ENCODE results near the gene C1orf159. TPM values are rescaled to one million over a fixed set of nuclear protein-coding genes. Genes with fewer than 3 reads are reported as not detected.

The C1orf159 gene
- polyA plus RNA-seq, 1 donor (not counting 4 experiments of a cell fraction or from before 2014, with no cell fraction given), result 6.1 TPM

DNA sequence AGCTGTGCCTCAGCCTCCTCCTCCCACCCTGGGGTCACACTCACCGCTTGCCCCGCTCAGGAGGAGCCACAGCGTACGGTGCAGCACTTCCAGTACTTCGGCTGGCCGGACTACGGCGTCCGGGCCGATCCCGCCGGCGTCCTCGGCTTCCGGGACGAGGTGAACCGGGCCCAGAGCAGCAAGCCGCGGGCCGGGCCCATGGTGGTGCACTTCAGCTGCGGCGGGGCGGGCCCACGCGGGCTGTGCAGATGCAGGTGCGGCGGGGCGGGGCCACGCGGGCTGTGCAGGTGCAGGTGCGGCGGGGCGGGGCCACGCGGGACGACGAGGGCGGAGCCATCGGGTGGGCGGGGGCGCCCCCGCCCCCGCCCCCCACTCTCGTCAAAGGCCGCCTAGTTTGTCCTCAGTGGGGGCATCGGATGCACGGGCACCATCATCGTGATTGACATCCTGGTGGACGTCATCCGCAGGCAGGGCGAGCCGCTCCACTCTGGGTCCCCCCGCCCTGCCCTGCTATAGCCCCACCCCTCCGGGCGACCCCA is 47.3 kb downstream of the C1orf159 start:
- Histone ChIP-seq H3K27ac (ENCODE audit: control insufficient read depth, insufficient read depth, low read length) (no peak overlapping the region), H3K79me2 (ENCODE audit: control insufficient read depth, insufficient read depth, low read length) (no peaks in the 10 kb centered on the region), H3K4me3 (ENCODE audit: control insufficient read depth in 2 of 3, extremely low read depth in 1 of 3, insufficient read depth in 2 of 3, low read depth in 1 of 3, low read length in 3 of 3) (peak overlapping the region in 2 of 3 experiments; percentile 18 to 56), H3K9ac (ENCODE audit: control insufficient read depth, extremely low read depth, insufficient read depth, low read length) (no peak overlapping the region), H3K4me2 (ENCODE audit: control insufficient read depth, extremely low read depth, insufficient read depth, low read depth, low read length) (peak overlapping the region; percentile 16), H3K9me1 (ENCODE audit: control insufficient read depth, extremely low read depth, insufficient read depth, low read length) (no peaks in the 10 kb centered on the region), H3K27me3 (ENCODE audit: control insufficient read depth, extremely low read depth, insufficient read depth, low read length) (peaks cover 12% of the 10 kb centered on the region), H2AFZ (ENCODE audit: control insufficient read depth, low read length) (no peak overlapping the region), H3K36me3 (ENCODE audit: control insufficient read depth in 2 of 2, extremely low read depth in 1 of 2, insufficient read depth in 2 of 2, low read length in 2 of 2) (no peaks in the 10 kb centered on the region), H3K9me3 (ENCODE audit: control insufficient read depth, low read depth, low read length) (no peaks in the 10 kb centered on the region), H3K4me1 (ENCODE audit: control insufficient read depth, extremely low read depth, insufficient read depth, low read length) (peaks cover 19% of the 10 kb centered on the region), H4K20me1 (ENCODE audit: control insufficient read depth, extremely low read depth, insufficient read depth, low read length) (no peaks in the 10 kb centered on the region)
- DNase-seq (ENCODE audit: low read depth, low spot score), result no peak
- TF ChIP-seq EZH2 (IDR thresholded peaks at IDR 0.05; ENCODE audit: low read length), result no peak
- TF ChIP-seq, protein P1, sequence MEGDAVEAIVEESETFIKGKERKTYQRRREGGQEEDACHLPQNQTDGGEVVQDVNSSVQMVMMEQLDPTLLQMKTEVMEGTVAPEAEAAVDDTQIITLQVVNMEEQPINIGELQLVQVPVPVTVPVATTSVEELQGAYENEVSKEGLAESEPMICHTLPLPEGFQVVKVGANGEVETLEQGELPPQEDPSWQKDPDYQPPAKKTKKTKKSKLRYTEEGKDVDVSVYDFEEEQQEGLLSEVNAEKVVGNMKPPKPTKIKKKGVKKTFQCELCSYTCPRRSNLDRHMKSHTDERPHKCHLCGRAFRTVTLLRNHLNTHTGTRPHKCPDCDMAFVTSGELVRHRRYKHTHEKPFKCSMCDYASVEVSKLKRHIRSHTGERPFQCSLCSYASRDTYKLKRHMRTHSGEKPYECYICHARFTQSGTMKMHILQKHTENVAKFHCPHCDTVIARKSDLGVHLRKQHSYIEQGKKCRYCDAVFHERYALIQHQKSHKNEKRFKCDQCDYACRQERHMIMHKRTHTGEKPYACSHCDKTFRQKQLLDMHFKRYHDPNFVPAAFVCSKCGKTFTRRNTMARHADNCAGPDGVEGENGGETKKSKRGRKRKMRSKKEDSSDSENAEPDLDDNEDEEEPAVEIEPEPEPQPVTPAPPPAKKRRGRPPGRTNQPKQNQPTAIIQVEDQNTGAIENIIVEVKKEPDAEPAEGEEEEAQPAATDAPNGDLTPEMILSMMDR (optimal IDR thresholded peaks at IDR 0.05 in 1 of 3, IDR thresholded peaks at IDR 0.05 in 1 of 3, conservative IDR thresholded peaks at IDR 0.05 in 1 of 3; ENCODE audit: extremely low read depth in 1 of 3, insufficient read depth in 2 of 3, low read length in 3 of 3), result no peak
- FAIRE-seq, result no peak
- dilution Hi-C loops (cut with MboI; ENCODE audit: extremely low pct_ligation_motif_present, low sequenced_read_pairs), result no loop called here

DNA sequence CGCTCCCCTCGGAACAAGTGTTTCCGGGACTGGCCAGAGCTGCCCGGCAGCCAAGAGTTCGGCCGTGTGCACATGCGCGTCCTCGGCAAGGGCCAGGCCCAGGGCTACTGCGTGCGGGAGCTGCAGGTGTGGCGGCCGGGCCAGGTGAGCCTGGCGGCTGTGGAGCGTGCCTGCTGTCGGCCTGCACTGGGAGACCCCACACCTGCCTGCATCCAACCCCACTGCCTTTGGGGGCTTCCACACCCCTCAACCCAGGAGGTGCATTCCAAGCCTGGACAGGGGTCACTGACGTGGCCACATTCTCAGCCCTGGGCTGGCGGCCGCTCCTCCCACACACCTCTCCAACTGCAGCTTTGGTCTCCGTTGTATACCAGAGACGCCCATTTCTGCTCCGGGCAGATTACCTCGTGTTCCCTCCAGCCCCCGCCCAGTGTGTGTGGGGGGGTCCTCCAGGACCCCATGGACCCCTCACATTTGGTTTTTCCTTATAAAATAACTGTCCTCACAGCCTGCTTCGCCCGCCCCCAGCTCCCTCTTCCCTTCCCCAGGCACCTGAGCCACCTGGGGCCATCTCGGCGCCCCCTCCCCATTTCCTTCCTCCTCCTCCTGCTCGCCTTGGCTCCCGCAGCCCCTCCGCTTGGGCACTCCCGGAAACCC is 47.9 kb downstream of the C1orf159 start:
- peak overlapping the region in 1 of 3 experiments; percentile 9 for H3K4me3 ChIP-seq (ENCODE audit: control insufficient read depth in 2 of 3, extremely low read depth in 1 of 3, insufficient read depth in 2 of 3, low read depth in 1 of 3, low read length in 3 of 3)
- no peaks in the 10 kb centered on the region for H3K9me3 ChIP-seq (ENCODE audit: control insufficient read depth, low read depth, low read length)
- peaks cover 16% of the 10 kb centered on the region for H3K27me3 ChIP-seq (ENCODE audit: control insufficient read depth, extremely low read depth, insufficient read depth, low read length)
- DNase-seq (ENCODE audit: low read depth, low spot score), result no peak
- dilution Hi-C loops (cut with MboI; ENCODE audit: extremely low pct_ligation_motif_present, low sequenced_read_pairs), result no loop called here
- no peaks in the 10 kb centered on the region for H3K79me2 ChIP-seq (ENCODE audit: control insufficient read depth, insufficient read depth, low read length)
- H3K9ac ChIP-seq (ENCODE audit: control insufficient read depth, extremely low read depth, insufficient read depth, low read length), result no peak overlapping the region
- FAIRE-seq, result no peak
- peaks cover 20% of the 10 kb centered on the region for H3K4me1 ChIP-seq (ENCODE audit: control insufficient read depth, extremely low read depth, insufficient read depth, low read length)
- no peak overlapping the region for H2AFZ ChIP-seq (ENCODE audit: control insufficient read depth, low read length)
- no peaks in the 10 kb centered on the region for H3K36me3 ChIP-seq (ENCODE audit: control insufficient read depth in 2 of 2, extremely low read depth in 1 of 2, insufficient read depth in 2 of 2, low read length in 2 of 2)
- H3K27ac ChIP-seq (ENCODE audit: control insufficient read depth, insufficient read depth, low read length), result no peak overlapping the region
- no peaks in the 10 kb centered on the region for H3K9me1 ChIP-seq (ENCODE audit: control insufficient read depth, extremely low read depth, insufficient read depth, low read length)
- H3K4me2 ChIP-seq (ENCODE audit: control insufficient read depth, extremely low read depth, insufficient read depth, low read depth, low read length), result peak overlapping the region; percentile 16
- no peaks in the 10 kb centered on the region for H4K20me1 ChIP-seq (ENCODE audit: control insufficient read depth, extremely low read depth, insufficient read depth, low read length)
- TF ChIP-seq, protein P1 (optimal IDR thresholded peaks at IDR 0.05 in 1 of 3, IDR thresholded peaks at IDR 0.05 in 1 of 3, conservative IDR thresholded peaks at IDR 0.05 in 1 of 3; ENCODE audit: extremely low read depth in 1 of 3, insufficient read depth in 2 of 3, low read length in 3 of 3), result no peak
- peak; percentile 62 for TF ChIP-seq EZH2 (IDR thresholded peaks at IDR 0.05; ENCODE audit: low read length)

Measured in keratinocyte (primary cell).